CD14-positive monocyte (primary cell): Measurements from ENCODE around the gene SLC41A1. TPM values are rescaled to one million over a fixed set of nuclear protein-coding genes. Genes with fewer than 3 reads are reported as not detected.
A peak's percentile ranks its signal among the peaks of the same experiment; 100 is the strongest.

Experiments used
- DNase-seq, 3 donors: peaks; one replicate each; pipeline ENCODE4 v3.0.0-alpha.2; 2011 to 2022
- H2AFZ ChIP-seq: 2 replicates; pipeline ENCODE4 v1.6.0; 2012; ENCODE audit warnings: mild to moderate bottlenecking, low read depth, low read length, inconsistent platforms; ENCODE audit not compliant: insufficient read depth, poor library complexity, severe bottlenecking
- H3K27ac ChIP-seq, 2 donors: 1 replicate in 1 of 2; 2 replicates in 1 of 2; pipeline ENCODE4 v1.5.1; 2012 to 2013; ENCODE audit warnings: low read length in 2 of 2, control low read depth in 1 of 2, inconsistent platforms in 1 of 2, low read depth in 1 of 2, mild to moderate bottlenecking in 1 of 2
- H3K27me3 ChIP-seq, 2 donors: one replicate each; pipeline versions ENCODE4 v1.6.0 to v1.6.1; 2011 to 2013; ENCODE audit warnings: low read length in 2 of 2; ENCODE audit not compliant: control insufficient read depth in 2 of 2, insufficient read depth in 2 of 2
- H3K36me3 ChIP-seq, 2 donors: replicated peaks in 1 of 2; 1 replicate in 1 of 2; 2 replicates in 1 of 2; pipeline versions ENCODE4 v1.5.1 to v1.6.1; 2012 to 2013; ENCODE audit warnings: low read length in 2 of 2, control low read depth in 1 of 2, inconsistent platforms in 1 of 2, mild to moderate bottlenecking in 1 of 2; ENCODE audit not compliant: insufficient read depth in 2 of 2, control insufficient read depth in 1 of 2
- H3K4me1 ChIP-seq, 2 donors: 1 replicate in 1 of 2; 2 replicates in 1 of 2; pipeline versions ENCODE4 v1.5.1 to v1.6.1; 2012 to 2013; ENCODE audit warnings: low read length in 2 of 2, control low read depth in 1 of 2, inconsistent platforms in 1 of 2, mild to moderate bottlenecking in 1 of 2, moderate library complexity in 1 of 2; ENCODE audit not compliant: insufficient read depth in 2 of 2, control insufficient read depth in 1 of 2
- H3K4me2 ChIP-seq: replicated peaks from 2 replicates; pipeline ENCODE3; 2012; ENCODE audit warnings: low read length, moderate library complexity, mild to moderate bottlenecking; ENCODE audit not compliant: poor library complexity, severe bottlenecking; ENCODE audit errors: extremely low read depth
- H3K4me3 ChIP-seq, 3 experiments: fragments of 200-600 bp in 1 of 3; sonication (generic) in 1 of 3; replicated peaks in 1 of 3; 1 replicate in 2 of 3; 2 replicates in 1 of 3; pipeline ENCODE4 v1.5.1; 2011 to 2013; ENCODE audit warnings: low read length in 3 of 3, mild to moderate bottlenecking in 3 of 3, control low read depth in 2 of 3, low read depth in 2 of 3, inconsistent platforms in 1 of 3, moderate library complexity in 1 of 3
- H3K79me2 ChIP-seq: 2 replicates; pipeline ENCODE4 v1.6.0; 2012; ENCODE audit warnings: mild to moderate bottlenecking, control low read depth, inconsistent platforms, low read length, moderate library complexity; ENCODE audit not compliant: insufficient read depth
- H3K9ac ChIP-seq: 2 replicates; pipeline ENCODE4 v1.6.0; 2017; ENCODE audit warnings: low read length, mild to moderate bottlenecking; ENCODE audit not compliant: insufficient read depth, poor library complexity, severe bottlenecking
- H3K9me3 ChIP-seq, 2 donors: replicated peaks in 1 of 2; 1 replicate in 1 of 2; 2 replicates in 1 of 2; pipeline versions ENCODE4 v1.5.1 to v1.6.1; 2012 to 2013; ENCODE audit warnings: low read length in 2 of 2, control low read depth in 1 of 2; ENCODE audit not compliant: control insufficient read depth in 1 of 2, insufficient read depth in 1 of 2
- H4K20me1 ChIP-seq: 2 replicates; pipeline ENCODE4 v1.6.0; 2012; ENCODE audit warnings: mild to moderate bottlenecking, low read length, control low read depth, moderate library complexity; ENCODE audit not compliant: insufficient read depth
- H3K27ac Mint-ChIP-seq, 7 donors: one replicate each; pipeline ENCODE4 v1.8.0; 2020; ENCODE audit warnings: mild to moderate bottlenecking in 7 of 7, mixed read lengths in 7 of 7, moderate library complexity in 6 of 7, inconsistent platforms in 2 of 7
- H3K27me3 Mint-ChIP-seq, 3 donors: one replicate each; pipeline ENCODE4 v1.8.0; 2021 to 2022; ENCODE audit warnings: low read depth in 3 of 3, mild to moderate bottlenecking in 3 of 3, mixed read lengths in 3 of 3, moderate library complexity in 3 of 3, inconsistent platforms in 1 of 3
- H3K36me3 Mint-ChIP-seq, 2 donors: one replicate each; pipeline ENCODE4 v1.8.0; 2020; ENCODE audit warnings: mixed read lengths in 2 of 2, inconsistent platforms in 1 of 2, mild to moderate bottlenecking in 1 of 2
- H3K4me1 Mint-ChIP-seq: one replicate; pipeline ENCODE4 v1.8.0; 2020; ENCODE audit warnings: mild to moderate bottlenecking, mixed read lengths
- H3K4me3 Mint-ChIP-seq, 2 donors: one replicate each; pipeline ENCODE4 v1.8.0; 2020; ENCODE audit warnings: mild to moderate bottlenecking in 2 of 2, mixed read lengths in 2 of 2, moderate library complexity in 1 of 2
- H3K9me3 Mint-ChIP-seq, 7 donors: one replicate each; pipeline ENCODE4 v1.8.0; 2020 to 2022; ENCODE audit warnings: mixed read lengths in 7 of 7, mild to moderate bottlenecking in 6 of 7, moderate library complexity in 6 of 7, inconsistent platforms in 2 of 7
- CTCF ChIP-seq: fragments of 200-600 bp; IDR thresholded peaks from one replicate; pipeline ENCODE4 v1.8.0; 2022; ENCODE audit warnings: antibody characterized with exemption, mild to moderate bottlenecking
- WGBS: methylation state at CpG from one replicate; pipeline ENCODE4 v1.1.5; 2013; ENCODE audit warnings: missing lambda C conversion rate; ENCODE audit not compliant: insufficient coverage; 5-methylcytosine and 5-hydroxymethylcytosine counted together
- intact Hi-C, 2 donors: fragments of 100-400 bp; cut with micrococcal nuclease; formaldehyde crosslinking; loops; one replicate each; pipeline versions ENCODE4 v1.15.0 to v1.15.1; 2023
- polyA plus RNA-seq, 3 donors: library from polyadenylated mRNA; depleted of rRNA in 1 of 3; unstranded in 2 of 3; stranded (reverse) in 1 of 3; fragments of 300-500 nt in 2 of 3; fragments of >200 nt in 1 of 3; fragmentation: Illumina TruSeq in 2 of 3; gene quantifications; 1 replicate in 2 of 3; 2 replicates in 1 of 3; pipeline ENCODE4 v1.2.3, GENCODE V29; 2012 to 2021

Gene SLC41A1
- polyA plus RNA-seq, 3 donors: 0.54 to 2.3 (median 1.1) TPM

- Histone ChIP-seq H3K27me3 (no peaks in the 10 kb centered on the region), H3K4me1 (peaks cover 37 to 47% of the 10 kb centered on the region in 2 donors), H3K4me2 (peak within 1 kb of the TSS; percentile 96), H3K4me3 (peak within 1 kb of the TSS; percentile 65 to 92 (median 73)), H3K27ac (peak within 1 kb of the TSS; percentile 40 to 88), H3K9me3 (no peaks in the 10 kb centered on the region), H3K79me2 (peaks cover 19% of the 10 kb centered on the region), H3K36me3 (peaks cover 5 to 19% of the 10 kb centered on the region in 2 donors), H4K20me1 (no peaks in the 10 kb centered on the region), H2AFZ (peak within 1 kb of the TSS; percentile 91), H3K9ac (peak within 1 kb of the TSS; percentile 80)
- DNase-seq: peak; percentile 70 to 84 (median 77)
- no peak for TF ChIP-seq CTCF
- Mint-ChIP-seq H3K27ac (peak within 1 kb of the TSS; percentile 87 to 98 (median 94)), H3K27me3 (peaks cover 0 to 3% (median 2%) of the 10 kb centered on the region in 3 donors), H3K36me3 (peaks cover 23 to 24% of the 10 kb centered on the region in 2 donors), H3K4me1 (peaks cover 47% of the 10 kb centered on the region), H3K4me3 (peak within 1 kb of the TSS; percentile 98), H3K9me3 (no peaks in the 10 kb centered on the region)
- WGBS: 0% methylated on average over 22 of the region's 40 CpGs
- intact Hi-C loops: no loop called here
These were observed 37.8 kb downstream of the SLC41A1 start, which contains the start of gene RAB29 for GRCh38 chr1:205775015-205775716. Gene RAB29 (minus strand): TSS chr1:205775482. CDS start chr1:205774956, 526 bp downstream.

GRCh38 chr1:205774198-205775014 lies 38.6 kb downstream of the SLC41A1 start:
- intact Hi-C loops: no loop called here
- H3K27ac Mint-ChIP-seq: peak overlapping the region; percentile 87 to 98 (median 94)
- 27% methylated on average over 17 of the region's 36 CpGs for WGBS
- no peak for TF ChIP-seq CTCF
- Histone ChIP-seq H3K36me3 (peaks cover 12 to 26% of the 10 kb centered on the region in 2 donors), H3K27ac (peak overlapping the region; percentile 40 to 88), H2AFZ (peak overlapping the region; percentile 91), H3K9ac (peak overlapping the region; percentile 80), H4K20me1 (no peaks in the 10 kb centered on the region), H3K4me2 (peak overlapping the region; percentile 96), H3K4me3 (peak overlapping the region; percentile 65 to 92 (median 73)), H3K79me2 (peaks cover 19% of the 10 kb centered on the region), H3K4me1 (peaks cover 37 to 47% of the 10 kb centered on the region in 2 donors), H3K27me3 (no peaks in the 10 kb centered on the region), H3K9me3 (no peaks in the 10 kb centered on the region)
- peaks cover 47% of the 10 kb centered on the region for H3K4me1 Mint-ChIP-seq
- peak; percentile 16 to 29 (median 22) for DNase-seq
- H3K27me3 Mint-ChIP-seq: peaks cover 0 to 2% (median 0%) of the 10 kb centered on the region in 3 donors
- H3K4me3 Mint-ChIP-seq: peak overlapping the region; percentile 98
- H3K9me3 Mint-ChIP-seq: no peaks in the 10 kb centered on the region
- H3K36me3 Mint-ChIP-seq: peaks cover 30 to 32% of the 10 kb centered on the region in 2 donors
